Measurements from ENCODE around the gene KISS1. TPM values are rescaled to one million over a fixed set of nuclear protein-coding genes. Genes with fewer than 3 reads are reported as not detected.

KISS1 gene
- total RNA-seq, 1 donor from 2014 or later = not detected

DNA sequence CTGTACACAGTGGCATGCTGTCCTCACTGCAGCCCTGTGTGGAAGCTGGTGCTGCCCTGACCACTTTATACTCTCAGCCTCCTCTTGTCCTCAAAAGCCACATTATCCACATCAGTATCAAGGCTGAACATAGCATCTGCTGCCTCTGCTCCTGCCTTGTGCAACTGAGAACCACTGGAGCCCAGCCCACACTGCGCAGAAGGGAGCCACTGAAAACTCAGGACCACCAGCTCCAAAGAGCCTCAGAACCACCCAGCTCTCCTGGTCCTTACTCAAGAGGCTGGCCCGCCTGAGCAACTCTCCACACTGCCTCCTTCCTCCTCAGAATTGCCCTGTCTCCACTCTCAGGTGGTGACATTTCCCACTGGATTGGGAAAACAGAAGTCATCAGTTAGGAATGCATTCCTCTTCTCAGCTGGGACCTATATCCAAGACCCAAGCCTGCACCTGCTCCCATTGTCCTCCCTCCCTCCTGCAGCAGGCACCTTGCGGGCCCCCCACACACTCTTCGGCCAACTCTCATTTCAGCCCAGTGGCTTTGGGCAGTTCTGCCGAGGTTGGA is 7.0 kb upstream of the KISS1 start:
- DNase-seq (ENCODE audit: extremely low spot score in 2 of 2) = no peak
- Histone ChIP-seq H3K27me3 (no peaks in the 10 kb centered on the region), H3K9me3 (no peaks in the 10 kb centered on the region), H3K27ac (no peak overlapping the region), H3K4me1 (no peaks in the 10 kb centered on the region), H3K4me3 (no peak overlapping the region), H3K36me3 (no peaks in the 10 kb centered on the region)
- TF ChIP-seq POLR2A (IDR thresholded peaks at IDR 0.05) (no peak), POLR2AphosphoS5 (IDR thresholded peaks at IDR 0.05; ENCODE audit: insufficient read depth in 1 of 2, low read depth in 1 of 2) (no peak)
- TF ChIP-seq, protein P1, sequence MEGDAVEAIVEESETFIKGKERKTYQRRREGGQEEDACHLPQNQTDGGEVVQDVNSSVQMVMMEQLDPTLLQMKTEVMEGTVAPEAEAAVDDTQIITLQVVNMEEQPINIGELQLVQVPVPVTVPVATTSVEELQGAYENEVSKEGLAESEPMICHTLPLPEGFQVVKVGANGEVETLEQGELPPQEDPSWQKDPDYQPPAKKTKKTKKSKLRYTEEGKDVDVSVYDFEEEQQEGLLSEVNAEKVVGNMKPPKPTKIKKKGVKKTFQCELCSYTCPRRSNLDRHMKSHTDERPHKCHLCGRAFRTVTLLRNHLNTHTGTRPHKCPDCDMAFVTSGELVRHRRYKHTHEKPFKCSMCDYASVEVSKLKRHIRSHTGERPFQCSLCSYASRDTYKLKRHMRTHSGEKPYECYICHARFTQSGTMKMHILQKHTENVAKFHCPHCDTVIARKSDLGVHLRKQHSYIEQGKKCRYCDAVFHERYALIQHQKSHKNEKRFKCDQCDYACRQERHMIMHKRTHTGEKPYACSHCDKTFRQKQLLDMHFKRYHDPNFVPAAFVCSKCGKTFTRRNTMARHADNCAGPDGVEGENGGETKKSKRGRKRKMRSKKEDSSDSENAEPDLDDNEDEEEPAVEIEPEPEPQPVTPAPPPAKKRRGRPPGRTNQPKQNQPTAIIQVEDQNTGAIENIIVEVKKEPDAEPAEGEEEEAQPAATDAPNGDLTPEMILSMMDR (IDR thresholded peaks at IDR 0.05) = no peak
- intact Hi-C loops (cut with DNase I) = no loop called here

DNA sequence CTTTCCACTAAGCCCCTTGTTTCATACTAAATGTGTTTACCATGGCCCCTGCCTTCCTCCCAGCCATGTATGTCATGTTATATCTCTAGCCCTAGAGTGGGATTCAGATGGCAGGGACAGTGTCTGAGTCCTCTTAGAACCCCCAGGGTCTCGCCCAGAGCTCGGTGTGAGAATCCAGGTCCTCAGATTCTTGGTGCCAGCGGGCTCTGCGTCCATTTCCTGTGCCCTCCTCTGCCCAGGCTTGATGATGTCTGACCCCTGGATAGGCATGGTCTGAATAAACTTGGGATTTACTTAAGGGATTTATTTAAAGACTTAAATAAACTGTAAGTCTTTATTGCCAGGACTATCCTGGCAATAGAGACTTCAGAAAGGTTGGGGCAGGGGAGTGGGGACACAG is 6.2 kb upstream of the KISS1 start:
- H3K4me1 ChIP-seq = no peaks in the 10 kb centered on the region
- H3K4me3 ChIP-seq = no peak overlapping the region
- H3K36me3 ChIP-seq = no peaks in the 10 kb centered on the region
- intact Hi-C loops (cut with DNase I) = no loop called here
- no peaks in the 10 kb centered on the region for H3K9me3 ChIP-seq
- TF ChIP-seq POLR2AphosphoS5 (IDR thresholded peaks at IDR 0.05; ENCODE audit: insufficient read depth in 1 of 2, low read depth in 1 of 2) (no peak), POLR2A (IDR thresholded peaks at IDR 0.05) (no peak)
- TF ChIP-seq, protein P1 (IDR thresholded peaks at IDR 0.05) = no peak
- no peaks in the 10 kb centered on the region for H3K27me3 ChIP-seq
- DNase-seq (ENCODE audit: extremely low spot score in 2 of 2) = no peak
- no peak overlapping the region for H3K27ac ChIP-seq

DNA sequence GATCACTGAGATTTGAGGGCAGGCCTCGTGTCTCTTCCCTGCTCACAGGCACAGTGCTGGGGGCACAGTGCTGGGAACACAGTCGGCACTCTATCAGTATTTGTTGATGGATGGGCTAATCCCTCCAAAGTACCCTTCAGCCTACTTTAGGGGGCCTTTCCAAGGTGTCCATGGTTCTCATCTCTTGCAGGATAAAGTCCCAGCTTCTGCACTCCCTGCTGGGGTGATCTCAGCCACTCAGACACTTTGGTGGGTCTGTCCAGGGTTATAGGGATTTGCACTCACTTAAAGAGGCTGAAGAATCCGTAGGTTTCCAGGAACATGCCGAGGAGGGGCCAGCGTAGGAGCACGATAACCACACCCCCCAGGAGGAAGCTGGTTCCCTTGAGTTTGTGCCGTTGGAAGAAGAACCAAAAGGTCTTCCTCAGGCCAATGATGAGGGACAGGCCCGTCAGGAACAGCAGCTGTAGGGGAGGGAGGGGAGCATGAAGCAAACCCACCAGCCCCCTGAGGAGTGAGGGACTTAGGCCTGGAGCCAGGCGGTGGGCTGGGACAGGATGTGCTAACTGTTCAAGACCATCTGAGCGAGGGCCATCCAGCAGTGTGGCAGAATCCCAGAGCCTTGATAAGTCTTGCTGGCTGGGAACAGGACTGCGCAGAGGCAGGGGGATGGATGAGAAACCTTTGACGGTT is 5.2 kb upstream of the KISS1 start:
- Histone ChIP-seq H3K27me3 (no peaks in the 10 kb centered on the region), H3K9me3 (no peaks in the 10 kb centered on the region), H3K36me3 (no peaks in the 10 kb centered on the region), H3K4me3 (no peak overlapping the region), H3K4me1 (no peaks in the 10 kb centered on the region), H3K27ac (no peak overlapping the region)
- DNase-seq (ENCODE audit: extremely low spot score in 2 of 2) = no peak
- intact Hi-C loops (cut with DNase I) = no loop called here
- TF ChIP-seq POLR2A (IDR thresholded peaks at IDR 0.05) (no peak), POLR2AphosphoS5 (IDR thresholded peaks at IDR 0.05; ENCODE audit: insufficient read depth in 1 of 2, low read depth in 1 of 2) (no peak)
- TF ChIP-seq, protein P1 (IDR thresholded peaks at IDR 0.05) = no peak

DNA sequence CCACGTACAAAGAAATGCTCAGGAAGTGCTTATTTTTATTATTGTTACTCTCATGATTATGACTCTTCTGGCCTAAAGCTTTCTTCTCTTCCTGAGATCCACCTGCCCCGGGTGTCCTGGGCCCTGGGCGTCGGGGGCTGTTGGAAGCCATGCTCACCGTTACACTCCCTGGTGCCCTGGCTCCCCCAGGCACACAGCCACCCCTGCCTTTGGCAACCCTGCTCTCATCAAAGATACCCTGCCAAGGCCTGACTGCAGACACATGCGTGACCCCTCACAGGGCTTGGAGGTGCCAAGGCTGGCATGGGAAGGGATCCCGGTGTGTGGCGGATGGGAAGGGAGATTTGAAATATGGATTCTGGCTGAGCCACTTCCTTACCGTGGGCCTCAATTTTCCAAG is 3.3 kb upstream of the KISS1 start:
- H3K27me3 ChIP-seq = no peaks in the 10 kb centered on the region

More for the DNA sequence above, 3.3 kb upstream of the KISS1 start:
- TF ChIP-seq POLR2A (IDR thresholded peaks at IDR 0.05) (no peak), POLR2AphosphoS5 (IDR thresholded peaks at IDR 0.05; ENCODE audit: insufficient read depth in 1 of 2, low read depth in 1 of 2) (no peak)
- TF ChIP-seq, protein P1 (IDR thresholded peaks at IDR 0.05) = no peak
- H3K27ac ChIP-seq = no peak overlapping the region
- intact Hi-C loops (cut with DNase I) = no loop called here
- no peaks in the 10 kb centered on the region for H3K9me3 ChIP-seq
- no peaks in the 10 kb centered on the region for H3K36me3 ChIP-seq
- no peak overlapping the region for H3K4me3 ChIP-seq
- DNase-seq (ENCODE audit: extremely low spot score in 2 of 2) = no peak
- no peaks in the 10 kb centered on the region for H3K4me1 ChIP-seq

Measured in vagina (tissue), 2 donors.